B cell (primary cell): ENCODE measurements around the gene ID3. TPM values are rescaled to one million over a fixed set of nuclear protein-coding genes. Genes with fewer than 3 reads are reported as not detected.

Source experiments
- ATAC-seq: fragments of 200-7000 bp; cut with Tn5 transposase; one replicate; pipeline ENCODE4 v1.10.0; 2021; ENCODE audit warnings: low read depth, mild to moderate bottlenecking, moderate number of reproducible peaks, moderate library complexity
- CTCF ChIA-PET: fragments of 350-600 bp; sonication (Branson Sonifier 250); formaldehyde crosslinking; loops from one replicate; lab custom pipeline; 2021; ENCODE audit warnings: antibody characterized with exemption, inconsistent platforms; lab: Charles Lee
- POLR2A ChIA-PET: fragments of 350-600 bp; sonication (Branson Sonifier 250); formaldehyde crosslinking; loops from one replicate; lab custom pipeline; 2021; ENCODE audit warnings: antibody characterized with exemption; lab: Charles Lee
- DNase-seq: peaks from one replicate; pipeline ENCODE4 v3.0.0; 2013
- H2AFZ ChIP-seq: 2 replicates; pipeline ENCODE4 v1.6.1; 2012; ENCODE audit warnings: mild to moderate bottlenecking, low read depth, low read length; ENCODE audit not compliant: insufficient read depth, poor library complexity, severe bottlenecking
- H3K27ac ChIP-seq, 2 donors: 1 replicate in 1 of 2; 2 replicates in 1 of 2; pipeline ENCODE4 v1.5.1; 2012 to 2013; ENCODE audit warnings: low read length in 2 of 2, mild to moderate bottlenecking in 2 of 2, moderate library complexity in 1 of 2
- H3K27me3 ChIP-seq, 4 experiments: fragments of 200-600 bp in 1 of 4; sonication (generic) in 1 of 4; replicated peaks in 1 of 4; 1 replicate in 2 of 4; 2 replicates in 2 of 4; pipeline versions ENCODE4 v1.6.1 to v1.7.0; 2013 to 2016; ENCODE audit warnings: low read length in 3 of 4, mild to moderate bottlenecking in 2 of 4, mixed read lengths in 1 of 4, moderate library complexity in 1 of 4; ENCODE audit not compliant: insufficient read depth in 4 of 4, control insufficient read depth in 3 of 4; ENCODE audit errors: control extremely low read depth in 1 of 4
- H3K36me3 ChIP-seq, 2 experiments: replicated peaks in 1 of 2; 1 replicate in 1 of 2; 2 replicates in 1 of 2; pipeline versions ENCODE4 v1.6.1 to v1.7.1; 2013; ENCODE audit warnings: low read length in 1 of 2; ENCODE audit not compliant: insufficient read depth in 2 of 2, control insufficient read depth in 1 of 2; ENCODE audit errors: control extremely low read depth in 1 of 2, extremely low read depth in 1 of 2
- H3K4me1 ChIP-seq, 2 donors: fragments of 200-600 bp in 1 of 2; sonication (generic) in 1 of 2; 1 replicate in 1 of 2; 2 replicates in 1 of 2; pipeline versions ENCODE4 v1.5.1 to v1.6.1; 2013 to 2017; ENCODE audit warnings: low read length in 2 of 2; ENCODE audit not compliant: control insufficient read depth in 2 of 2, insufficient read depth in 2 of 2
- H3K4me2 ChIP-seq: replicated peaks from 2 replicates; pipeline ENCODE3; 2012; ENCODE audit warnings: mild to moderate bottlenecking, low read depth, low read length; ENCODE audit not compliant: poor library complexity, severe bottlenecking
- H3K4me3 ChIP-seq, 5 experiments: fragments of 200-600 bp in 1 of 5; sonication (generic) in 1 of 5; 1 replicate in 3 of 5; 2 replicates in 2 of 5; pipeline versions ENCODE4 v1.5.1 to v1.7.0; 2011 to 2016; ENCODE audit warnings: low read length in 4 of 5, mild to moderate bottlenecking in 4 of 5, low read depth in 2 of 5, control low read depth in 1 of 5, moderate library complexity in 1 of 5; ENCODE audit not compliant: insufficient read depth in 1 of 5; ENCODE audit errors: control extremely low read depth in 1 of 5, extremely low read depth in 1 of 5
- H3K79me2 ChIP-seq: fragments of 200-600 bp; sonication (generic); one replicate; pipeline ENCODE4 v1.6.0; 2016; ENCODE audit warnings: low read length; ENCODE audit not compliant: control insufficient read depth, insufficient read depth
- H3K9ac ChIP-seq: fragments of 200-600 bp; sonication (generic); 2 replicates; pipeline ENCODE4 v1.6.1; 2017; ENCODE audit warnings: mild to moderate bottlenecking, low read length, moderate library complexity
- H3K9me3 ChIP-seq, 3 donors: one replicate each; pipeline versions ENCODE4 v1.6.1 to v1.7.1; 2013; ENCODE audit warnings: low read length in 2 of 3; ENCODE audit not compliant: control insufficient read depth in 2 of 3, insufficient read depth in 1 of 3; ENCODE audit errors: control extremely low read depth in 1 of 3
- H4K20me1 ChIP-seq: 2 replicates; pipeline ENCODE4 v1.6.0; 2012; ENCODE audit warnings: mild to moderate bottlenecking, low read length; ENCODE audit not compliant: insufficient read depth, control insufficient read depth, poor library complexity, severe bottlenecking
- H3K27ac Mint-ChIP-seq: one replicate; pipeline ENCODE4 v1.8.0; 2021; ENCODE audit warnings: mixed read lengths
- H3K27me3 Mint-ChIP-seq: one replicate; pipeline ENCODE4 v1.8.0; 2021; ENCODE audit warnings: mixed read lengths
- H3K4me1 Mint-ChIP-seq: one replicate; pipeline ENCODE4 v1.8.0; 2021; ENCODE audit warnings: mixed read lengths
- H3K4me3 Mint-ChIP-seq: one replicate; pipeline ENCODE4 v1.8.0; 2021; ENCODE audit warnings: mixed read lengths
- H3K9me3 Mint-ChIP-seq: one replicate; pipeline ENCODE4 v1.8.0; 2022; ENCODE audit warnings: mixed read lengths; ENCODE audit not compliant: insufficient read depth
- CTCF ChIP-seq: fragments of 200-600 bp; IDR thresholded peaks from one replicate; pipeline ENCODE4 v1.8.0; 2022; ENCODE audit warnings: antibody characterized with exemption, mild to moderate bottlenecking
- EZH2 ChIP-seq: IDR thresholded peaks from 2 replicates; pipeline ENCODE4 v1.6.1; 2012; ENCODE audit warnings: borderline replicate concordance, low read depth, mild to moderate bottlenecking, moderate library complexity, low read length; ENCODE audit not compliant: insufficient read depth, poor library complexity, severe bottlenecking
- WGBS: methylation state at CpG from one replicate; pipeline ENCODE4 v1.1.5; 2013; ENCODE audit warnings: missing lambda C conversion rate; ENCODE audit not compliant: insufficient coverage; 5-methylcytosine and 5-hydroxymethylcytosine counted together
- intact Hi-C: fragments of 100-400 bp; cut with micrococcal nuclease; formaldehyde crosslinking; loops from one replicate; pipeline ENCODE4 v1.10.0; 2022
- polyA plus RNA-seq: library from polyadenylated mRNA; depleted of rRNA; stranded (reverse); fragments of >200 nt; gene quantifications from 2 replicates; pipeline ENCODE4 v1.2.3, GENCODE V29; 2012
- total RNA-seq, 2 donors: library from RNA; stranded (reverse); fragments of 120-200 nt in 1 of 2; gene quantifications; 1 replicate in 1 of 2; 2 replicates in 1 of 2; pipeline versions ENCODE4 v1.2.3 to v1.2.4, GENCODE V29; 2013 to 2022

ID3 gene
- total and polyA plus RNA-seq, 2 donors (not counting 1 experiment from before 2014, with no cell fraction given): 212 to 367 TPM

DNA sequence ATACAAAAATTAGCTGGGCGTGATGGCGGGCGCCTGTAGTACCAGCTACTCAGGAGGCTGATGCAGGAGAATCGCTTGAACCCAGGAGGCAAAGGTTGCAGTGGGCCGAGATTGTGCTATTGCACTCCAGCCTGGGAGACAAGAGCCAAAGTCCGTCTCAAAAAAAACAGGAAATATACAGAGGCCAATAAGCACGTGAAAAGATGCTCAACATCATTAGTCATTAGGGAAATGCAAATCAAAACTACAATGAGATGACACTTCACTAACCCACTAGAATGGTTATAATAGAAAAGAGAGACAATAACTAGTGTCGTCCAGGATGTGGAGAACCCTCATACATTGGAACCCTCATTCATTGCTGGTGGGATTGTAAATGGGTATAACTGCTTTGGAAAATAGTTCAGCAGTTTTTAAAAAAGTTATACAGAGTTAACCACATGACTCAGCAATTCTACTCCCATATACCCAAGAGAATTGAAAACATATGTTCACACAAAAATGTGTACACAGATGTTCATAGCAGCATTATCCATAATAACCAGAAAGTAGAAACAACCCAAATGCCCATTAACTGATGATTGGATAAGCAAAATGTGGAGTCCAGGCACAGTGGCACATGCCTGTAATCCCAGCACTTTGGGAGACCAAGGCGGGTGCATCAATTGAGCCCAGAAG, 21.9 kb downstream of the ID3 start:
- no peak overlapping the region for H3K4me3 ChIP-seq
- H2AFZ ChIP-seq: no peak overlapping the region
- Mint-ChIP-seq H3K27me3 (no peaks in the 10 kb centered on the region), H3K27ac (no peak overlapping the region), H3K9me3 (no peaks in the 10 kb centered on the region), H3K4me3 (peak overlapping the region; percentile 30), H3K4me1 (peaks cover 41% of the 10 kb centered on the region)
- 92% methylated on average over 5 of the region's 9 CpGs for WGBS
- peaks cover 28 to 38% of the 10 kb centered on the region in 2 donors for H3K4me1 ChIP-seq
- no peaks in the 10 kb centered on the region for H3K27me3 ChIP-seq
- H3K4me2 ChIP-seq: no peak overlapping the region
- TF ChIP-seq CTCF (no peak), EZH2 (no peak)
- ATAC-seq (no peak), DNase-seq (no peak)
- intact Hi-C loops: no loop called here
- no peaks in the 10 kb centered on the region for H4K20me1 ChIP-seq
- CTCF ChIA-PET: interaction anchor here (0.6 to 17.1 kb wide), 5 partner anchors 14 to 1229 kb away, joined by 3 to 446 read pairs (median 66); no protein-coding TSS in a partner anchor
- no peaks in the 10 kb centered on the region for H3K9me3 ChIP-seq
- no peak overlapping the region for H3K9ac ChIP-seq
- no peaks in the 10 kb centered on the region for H3K79me2 ChIP-seq
- no peak overlapping the region for H3K27ac ChIP-seq
- no peaks in the 10 kb centered on the region for H3K36me3 ChIP-seq
- POLR2A ChIA-PET: interaction anchor here (0.7 to 1.1 kb wide), 2 partner anchors 11 to 21 kb away, joined by 3 read pairs; no protein-coding TSS in a partner anchor
